ENCODE results near the gene ZFPM1.

GRCh38 chr16:88502776-88503280 is 49.7 kb downstream of the ZFPM1 start:
- TF ChIP-seq, protein P1, sequence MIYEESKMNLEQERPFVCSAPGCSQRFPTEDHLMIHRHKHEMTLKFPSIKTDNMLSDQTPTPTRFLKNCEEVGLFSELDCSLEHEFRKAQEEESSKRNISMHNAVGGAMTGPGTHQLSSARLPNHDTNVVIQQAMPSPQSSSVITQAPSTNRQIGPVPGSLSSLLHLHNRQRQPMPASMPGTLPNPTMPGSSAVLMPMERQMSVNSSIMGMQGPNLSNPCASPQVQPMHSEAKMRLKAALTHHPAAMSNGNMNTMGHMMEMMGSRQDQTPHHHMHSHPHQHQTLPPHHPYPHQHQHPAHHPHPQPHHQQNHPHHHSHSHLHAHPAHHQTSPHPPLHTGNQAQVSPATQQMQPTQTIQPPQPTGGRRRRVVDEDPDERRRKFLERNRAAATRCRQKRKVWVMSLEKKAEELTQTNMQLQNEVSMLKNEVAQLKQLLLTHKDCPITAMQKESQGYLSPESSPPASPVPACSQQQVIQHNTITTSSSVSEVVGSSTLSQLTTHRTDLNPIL (CRISPR knock-in tag; IDR thresholded peaks at IDR 0.05; ENCODE audit: low read depth): no peak
- TF ChIP-seq RARB (CRISPR knock-in tag; IDR thresholded peaks at IDR 0.05) (no peak), ZNF8 (CRISPR knock-in tag; IDR thresholded peaks at IDR 0.05) (no peak), ZC3H10 (CRISPR knock-in tag; IDR thresholded peaks at IDR 0.05) (no peak), SNAI2 (CRISPR knock-in tag; IDR thresholded peaks at IDR 0.05) (no peak), ARNTL (CRISPR knock-in tag; IDR thresholded peaks at IDR 0.05; ENCODE audit: borderline replicate concordance, low read depth) (no peak), ESRRG (CRISPR knock-in tag; IDR thresholded peaks at IDR 0.05) (no peak)
- TF ChIP-seq, protein P2, sequence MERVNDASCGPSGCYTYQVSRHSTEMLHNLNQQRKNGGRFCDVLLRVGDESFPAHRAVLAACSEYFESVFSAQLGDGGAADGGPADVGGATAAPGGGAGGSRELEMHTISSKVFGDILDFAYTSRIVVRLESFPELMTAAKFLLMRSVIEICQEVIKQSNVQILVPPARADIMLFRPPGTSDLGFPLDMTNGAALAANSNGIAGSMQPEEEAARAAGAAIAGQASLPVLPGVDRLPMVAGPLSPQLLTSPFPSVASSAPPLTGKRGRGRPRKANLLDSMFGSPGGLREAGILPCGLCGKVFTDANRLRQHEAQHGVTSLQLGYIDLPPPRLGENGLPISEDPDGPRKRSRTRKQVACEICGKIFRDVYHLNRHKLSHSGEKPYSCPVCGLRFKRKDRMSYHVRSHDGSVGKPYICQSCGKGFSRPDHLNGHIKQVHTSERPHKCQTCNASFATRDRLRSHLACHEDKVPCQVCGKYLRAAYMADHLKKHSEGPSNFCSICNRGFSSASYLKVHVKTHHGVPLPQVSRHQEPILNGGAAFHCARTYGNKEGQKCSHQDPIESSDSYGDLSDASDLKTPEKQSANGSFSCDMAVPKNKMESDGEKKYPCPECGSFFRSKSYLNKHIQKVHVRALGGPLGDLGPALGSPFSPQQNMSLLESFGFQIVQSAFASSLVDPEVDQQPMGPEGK (CRISPR knock-in tag; IDR thresholded peaks at IDR 0.05; ENCODE audit: borderline replicate concordance): no peak
